CD14-positive monocyte (primary cell): ENCODE measurements around the gene FPGT. TPM values are rescaled to one million over a fixed set of nuclear protein-coding genes. Genes with fewer than 3 reads are reported as not detected.

Experiments
- DNase-seq, 3 donors: peaks; one replicate each; pipeline ENCODE4 v3.0.0-alpha.2; 2011 to 2022
- H2AFZ ChIP-seq: 2 replicates; pipeline ENCODE4 v1.6.0; 2012; ENCODE audit warnings: mild to moderate bottlenecking, low read depth, low read length, inconsistent platforms; ENCODE audit not compliant: insufficient read depth, poor library complexity, severe bottlenecking
- H3K27ac ChIP-seq, 2 donors: 1 replicate in 1 of 2; 2 replicates in 1 of 2; pipeline ENCODE4 v1.5.1; 2012 to 2013; ENCODE audit warnings: low read length in 2 of 2, control low read depth in 1 of 2, inconsistent platforms in 1 of 2, low read depth in 1 of 2, mild to moderate bottlenecking in 1 of 2
- H3K27me3 ChIP-seq, 2 donors: one replicate each; pipeline versions ENCODE4 v1.6.0 to v1.6.1; 2011 to 2013; ENCODE audit warnings: low read length in 2 of 2; ENCODE audit not compliant: control insufficient read depth in 2 of 2, insufficient read depth in 2 of 2
- H3K36me3 ChIP-seq, 2 donors: replicated peaks in 1 of 2; 1 replicate in 1 of 2; 2 replicates in 1 of 2; pipeline versions ENCODE4 v1.5.1 to v1.6.1; 2012 to 2013; ENCODE audit warnings: low read length in 2 of 2, control low read depth in 1 of 2, inconsistent platforms in 1 of 2, mild to moderate bottlenecking in 1 of 2; ENCODE audit not compliant: insufficient read depth in 2 of 2, control insufficient read depth in 1 of 2
- H3K4me1 ChIP-seq, 2 donors: 1 replicate in 1 of 2; 2 replicates in 1 of 2; pipeline versions ENCODE4 v1.5.1 to v1.6.1; 2012 to 2013; ENCODE audit warnings: low read length in 2 of 2, control low read depth in 1 of 2, inconsistent platforms in 1 of 2, mild to moderate bottlenecking in 1 of 2, moderate library complexity in 1 of 2; ENCODE audit not compliant: insufficient read depth in 2 of 2, control insufficient read depth in 1 of 2
- H3K4me2 ChIP-seq: replicated peaks from 2 replicates; pipeline ENCODE3; 2012; ENCODE audit warnings: low read length, moderate library complexity, mild to moderate bottlenecking; ENCODE audit not compliant: poor library complexity, severe bottlenecking; ENCODE audit errors: extremely low read depth
- H3K4me3 ChIP-seq, 3 experiments: fragments of 200-600 bp in 1 of 3; sonication (generic) in 1 of 3; replicated peaks in 1 of 3; 1 replicate in 2 of 3; 2 replicates in 1 of 3; pipeline ENCODE4 v1.5.1; 2011 to 2013; ENCODE audit warnings: low read length in 3 of 3, mild to moderate bottlenecking in 3 of 3, control low read depth in 2 of 3, low read depth in 2 of 3, inconsistent platforms in 1 of 3, moderate library complexity in 1 of 3
- H3K79me2 ChIP-seq: 2 replicates; pipeline ENCODE4 v1.6.0; 2012; ENCODE audit warnings: mild to moderate bottlenecking, control low read depth, inconsistent platforms, low read length, moderate library complexity; ENCODE audit not compliant: insufficient read depth
- H3K9ac ChIP-seq: 2 replicates; pipeline ENCODE4 v1.6.0; 2017; ENCODE audit warnings: low read length, mild to moderate bottlenecking; ENCODE audit not compliant: insufficient read depth, poor library complexity, severe bottlenecking
- H3K9me3 ChIP-seq, 2 donors: replicated peaks in 1 of 2; 1 replicate in 1 of 2; 2 replicates in 1 of 2; pipeline versions ENCODE4 v1.5.1 to v1.6.1; 2012 to 2013; ENCODE audit warnings: low read length in 2 of 2, control low read depth in 1 of 2; ENCODE audit not compliant: control insufficient read depth in 1 of 2, insufficient read depth in 1 of 2
- H4K20me1 ChIP-seq: 2 replicates; pipeline ENCODE4 v1.6.0; 2012; ENCODE audit warnings: mild to moderate bottlenecking, low read length, control low read depth, moderate library complexity; ENCODE audit not compliant: insufficient read depth
- H3K27ac Mint-ChIP-seq, 7 donors: one replicate each; pipeline ENCODE4 v1.8.0; 2020; ENCODE audit warnings: mild to moderate bottlenecking in 7 of 7, mixed read lengths in 7 of 7, moderate library complexity in 6 of 7, inconsistent platforms in 2 of 7
- H3K27me3 Mint-ChIP-seq, 3 donors: one replicate each; pipeline ENCODE4 v1.8.0; 2021 to 2022; ENCODE audit warnings: low read depth in 3 of 3, mild to moderate bottlenecking in 3 of 3, mixed read lengths in 3 of 3, moderate library complexity in 3 of 3, inconsistent platforms in 1 of 3
- H3K36me3 Mint-ChIP-seq, 2 donors: one replicate each; pipeline ENCODE4 v1.8.0; 2020; ENCODE audit warnings: mixed read lengths in 2 of 2, inconsistent platforms in 1 of 2, mild to moderate bottlenecking in 1 of 2
- H3K4me1 Mint-ChIP-seq: one replicate; pipeline ENCODE4 v1.8.0; 2020; ENCODE audit warnings: mild to moderate bottlenecking, mixed read lengths
- H3K4me3 Mint-ChIP-seq, 2 donors: one replicate each; pipeline ENCODE4 v1.8.0; 2020; ENCODE audit warnings: mild to moderate bottlenecking in 2 of 2, mixed read lengths in 2 of 2, moderate library complexity in 1 of 2
- H3K9me3 Mint-ChIP-seq, 7 donors: one replicate each; pipeline ENCODE4 v1.8.0; 2020 to 2022; ENCODE audit warnings: mixed read lengths in 7 of 7, mild to moderate bottlenecking in 6 of 7, moderate library complexity in 6 of 7, inconsistent platforms in 2 of 7
- WGBS: methylation state at CpG from one replicate; pipeline ENCODE4 v1.1.5; 2013; ENCODE audit warnings: missing lambda C conversion rate; ENCODE audit not compliant: insufficient coverage; 5-methylcytosine and 5-hydroxymethylcytosine counted together
- intact Hi-C, 2 donors: fragments of 100-400 bp; cut with micrococcal nuclease; formaldehyde crosslinking; loops; one replicate each; pipeline versions ENCODE4 v1.15.0 to v1.15.1; 2023
- polyA plus RNA-seq, 3 donors: library from polyadenylated mRNA; depleted of rRNA in 1 of 3; unstranded in 2 of 3; stranded (reverse) in 1 of 3; fragments of 300-500 nt in 2 of 3; fragments of >200 nt in 1 of 3; fragmentation: Illumina TruSeq in 2 of 3; gene quantifications; 1 replicate in 2 of 3; 2 replicates in 1 of 3; pipeline ENCODE4 v1.2.3, GENCODE V29; 2012 to 2021
- TF ChIP-seq, protein P1 (sequence below): fragments of 200-600 bp; IDR thresholded peaks from one replicate; pipeline ENCODE4 v1.8.0; 2022; ENCODE audit warnings: antibody characterized with exemption, mild to moderate bottlenecking

Gene FPGT
- polyA plus RNA-seq, 3 donors: 5.9 to 24.8 (median 23.8) TPM

DNA sequence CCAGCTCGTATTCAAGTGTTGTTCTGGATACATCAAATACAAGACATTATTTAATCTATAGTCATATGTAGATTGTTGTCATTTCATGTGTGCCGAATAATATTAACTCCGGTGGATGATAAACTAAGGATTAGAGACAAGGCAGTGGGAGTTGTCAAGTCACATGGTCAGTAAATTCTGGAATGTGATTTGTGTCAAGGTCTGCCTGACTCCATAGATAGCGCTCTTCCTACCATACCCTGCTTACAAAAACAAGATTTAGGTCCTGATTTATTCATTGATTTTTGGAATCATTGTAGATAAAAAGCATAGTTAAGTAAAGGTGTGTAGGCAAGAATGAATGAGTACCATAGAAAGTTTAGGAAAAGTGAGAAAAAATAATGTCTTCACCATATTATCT lies 39.7 kb downstream of the FPGT start:
- Mint-ChIP-seq H3K27ac (no peak overlapping the region), H3K9me3 (peaks cover 0 to 11% (median 6%) of the 10 kb centered on the region in 7 donors), H3K4me3 (no peak overlapping the region), H3K4me1 (no peaks in the 10 kb centered on the region), H3K36me3 (no peaks in the 10 kb centered on the region), H3K27me3 (peaks cover 0 to 2% (median 0%) of the 10 kb centered on the region in 3 donors)
- no peaks in the 10 kb centered on the region for H3K79me2 ChIP-seq
- H3K27me3 ChIP-seq: no peaks in the 10 kb centered on the region
- H3K4me1 ChIP-seq: no peaks in the 10 kb centered on the region
- no CpG with 5 or more reads among the region's 4 CpGs for whole genome bisulfite sequencing
- H2AFZ ChIP-seq: no peak overlapping the region
- no peak overlapping the region for H3K4me3 ChIP-seq
- no peak overlapping the region for H3K9ac ChIP-seq
- DNase-seq: no peak
- no peaks in the 10 kb centered on the region for H4K20me1 ChIP-seq
- TF ChIP-seq, protein P1, sequence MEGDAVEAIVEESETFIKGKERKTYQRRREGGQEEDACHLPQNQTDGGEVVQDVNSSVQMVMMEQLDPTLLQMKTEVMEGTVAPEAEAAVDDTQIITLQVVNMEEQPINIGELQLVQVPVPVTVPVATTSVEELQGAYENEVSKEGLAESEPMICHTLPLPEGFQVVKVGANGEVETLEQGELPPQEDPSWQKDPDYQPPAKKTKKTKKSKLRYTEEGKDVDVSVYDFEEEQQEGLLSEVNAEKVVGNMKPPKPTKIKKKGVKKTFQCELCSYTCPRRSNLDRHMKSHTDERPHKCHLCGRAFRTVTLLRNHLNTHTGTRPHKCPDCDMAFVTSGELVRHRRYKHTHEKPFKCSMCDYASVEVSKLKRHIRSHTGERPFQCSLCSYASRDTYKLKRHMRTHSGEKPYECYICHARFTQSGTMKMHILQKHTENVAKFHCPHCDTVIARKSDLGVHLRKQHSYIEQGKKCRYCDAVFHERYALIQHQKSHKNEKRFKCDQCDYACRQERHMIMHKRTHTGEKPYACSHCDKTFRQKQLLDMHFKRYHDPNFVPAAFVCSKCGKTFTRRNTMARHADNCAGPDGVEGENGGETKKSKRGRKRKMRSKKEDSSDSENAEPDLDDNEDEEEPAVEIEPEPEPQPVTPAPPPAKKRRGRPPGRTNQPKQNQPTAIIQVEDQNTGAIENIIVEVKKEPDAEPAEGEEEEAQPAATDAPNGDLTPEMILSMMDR: no peak
- intact Hi-C loops: no loop called here
- H3K4me2 ChIP-seq: no peak overlapping the region
- no peaks in the 10 kb centered on the region for H3K36me3 ChIP-seq
- no peak overlapping the region for H3K27ac ChIP-seq
- H3K9me3 ChIP-seq: no peaks in the 10 kb centered on the region

DNA sequence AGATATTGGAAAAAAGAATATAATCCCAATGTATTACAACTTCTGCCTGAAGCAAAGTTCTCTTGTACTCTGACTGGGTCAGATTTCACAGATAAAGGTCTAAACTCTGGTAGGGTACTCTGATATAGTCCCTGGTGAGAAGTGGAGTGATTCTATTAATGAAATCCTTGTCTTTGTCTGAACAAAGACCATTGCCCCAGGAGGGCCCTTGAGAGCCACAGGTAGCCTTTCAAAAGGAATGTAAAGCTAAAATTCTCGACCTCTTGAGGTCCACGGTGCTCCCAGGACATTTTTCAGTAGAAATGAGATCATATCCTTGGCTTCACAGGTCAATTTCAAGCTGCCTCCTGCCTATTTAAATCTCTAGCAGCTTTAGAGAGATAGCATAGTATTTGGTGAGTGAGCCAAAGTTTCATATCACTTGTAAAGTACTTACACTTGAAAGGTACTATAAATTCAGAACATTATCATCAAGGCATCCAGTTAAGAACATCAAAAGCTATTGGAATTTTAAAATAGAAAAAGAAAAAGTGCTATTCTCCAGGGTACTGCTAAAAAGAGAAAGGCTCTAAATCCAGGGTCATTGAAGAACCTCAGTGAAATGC lies 47.2 kb downstream of the FPGT start:
- no peak overlapping the region for H3K27ac ChIP-seq
- H3K36me3 ChIP-seq: no peaks in the 10 kb centered on the region
- Mint-ChIP-seq H3K27me3 (peaks cover 0 to 2% (median 0%) of the 10 kb centered on the region in 3 donors), H3K4me3 (no peak overlapping the region), H3K9me3 (peaks cover 13 to 29% (median 15%) of the 10 kb centered on the region in 7 donors), H3K27ac (no peak overlapping the region), H3K36me3 (no peaks in the 10 kb centered on the region), H3K4me1 (no peaks in the 10 kb centered on the region)
- H3K4me3 ChIP-seq: no peak overlapping the region
- intact Hi-C loops: no loop called here
- no peaks in the 10 kb centered on the region for H3K4me1 ChIP-seq
- no peak overlapping the region for H2AFZ ChIP-seq
- DNase-seq: no peak
- H4K20me1 ChIP-seq: no peaks in the 10 kb centered on the region
- H3K4me2 ChIP-seq: no peak overlapping the region
- H3K79me2 ChIP-seq: no peaks in the 10 kb centered on the region
- WGBS: 8% methylated on average over 2 of the region's 2 CpGs
- no peak overlapping the region for H3K9ac ChIP-seq
- peaks cover 3 to 15% of the 10 kb centered on the region in 2 donors for H3K9me3 ChIP-seq
- TF ChIP-seq, protein P1: no peak
- H3K27me3 ChIP-seq: no peaks in the 10 kb centered on the region
